ENCODE measurements around the gene FNDC4. TPM values are rescaled to one million over a fixed set of nuclear protein-coding genes. Genes with fewer than 3 reads are reported as not detected.

FNDC4 gene
- total and polyA plus RNA-seq, 9 donors = 27.3 to 117 (median 53.1) TPM

DNA sequence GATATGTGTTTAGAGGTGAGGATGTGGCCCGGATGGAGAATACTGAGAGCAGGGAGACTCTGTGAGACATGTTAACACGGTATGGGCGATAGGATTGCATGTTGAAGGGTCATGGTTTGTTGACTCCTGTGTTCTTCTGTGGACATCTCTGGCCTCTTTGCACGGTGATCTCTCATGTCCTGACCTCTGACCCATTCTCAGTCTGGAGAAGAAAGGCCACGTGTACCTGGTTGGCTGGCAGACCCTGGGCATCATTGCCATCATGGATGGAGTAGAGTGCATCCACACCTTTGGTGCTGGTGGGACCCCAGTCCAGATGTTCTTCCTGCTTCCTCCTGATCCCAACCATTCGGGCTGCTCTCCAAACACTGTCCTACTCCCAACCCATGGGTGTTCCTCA is 11.6 kb upstream of the FNDC4 start:
- WGBS, 3 donors = 86 to 88% (median 87%) methylated on average over 6 of the region's 6 CpGs
- intact Hi-C loops (cut with DNase I) = loop anchor here in 1 of 4 donors (10.0 kb wide), 1 partner anchor 68 kb away; no protein-coding TSS in a partner anchor

GRCh38 chr2:27502142-27502541 is 7.1 kb upstream of the FNDC4 start:
- 51 to 55% (median 54%) methylated on average over 4 of the region's 4 CpGs for WGBS, 3 donors
- no peaks in the 10 kb centered on the region for H3K27me3 ChIP-seq
- TF ChIP-seq EP300 (IDR thresholded peaks at IDR 0.05) (no peak), POLR2A (IDR thresholded peaks at IDR 0.05) (no peak), CTCF (IDR thresholded peaks at IDR 0.05) (no peak)
- H3K9me3 ChIP-seq = no peaks in the 10 kb centered on the region
- intact Hi-C loops (cut with DNase I) = loop anchor here in 1 of 4 donors (10.0 kb wide), 1 partner anchor 73 kb away; no protein-coding TSS in a partner anchor
- no peak for DNase-seq
- no peak overlapping the region for H3K4me3 ChIP-seq
- H3K36me3 ChIP-seq = no peaks in the 10 kb centered on the region
- H3K27ac ChIP-seq = no peak overlapping the region
- no peaks in the 10 kb centered on the region for H3K4me1 ChIP-seq (ENCODE audit: insufficient read depth)

More for the DNA sequence above, 11.6 kb upstream of the FNDC4 start:
- TF ChIP-seq CTCF (IDR thresholded peaks at IDR 0.05) (no peak), POLR2A (IDR thresholded peaks at IDR 0.05) (no peak), EP300 (IDR thresholded peaks at IDR 0.05) (no peak)
- Histone ChIP-seq H3K36me3 (no peaks in the 10 kb centered on the region), H3K27me3 (no peaks in the 10 kb centered on the region), H3K4me1 (ENCODE audit: insufficient read depth) (no peaks in the 10 kb centered on the region), H3K27ac (no peak overlapping the region), H3K4me3 (no peak overlapping the region), H3K9me3 (no peaks in the 10 kb centered on the region)
- no peak for DNase-seq

DNA sequence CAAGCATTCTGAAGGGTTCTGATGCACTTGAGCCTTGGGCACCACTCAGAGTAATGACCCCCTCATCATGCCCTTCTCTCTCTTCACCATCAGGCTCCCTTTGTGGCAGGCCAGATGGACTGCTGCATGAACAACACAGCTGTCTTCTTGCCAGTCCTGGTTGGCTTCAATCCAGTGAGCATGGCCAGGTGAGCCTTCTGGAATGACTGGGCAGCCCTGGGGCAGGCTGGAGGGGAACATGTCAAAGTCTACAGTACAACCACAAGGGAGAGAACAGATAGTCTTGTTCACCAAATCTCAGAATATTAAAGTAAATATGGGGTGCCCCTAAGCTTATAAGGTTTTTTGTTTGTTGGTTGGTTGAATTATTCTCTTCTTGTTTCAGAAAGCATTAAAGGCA is 6.0 kb upstream of the FNDC4 start:
- Histone ChIP-seq H3K4me3 (no peak overlapping the region), H3K9me3 (no peaks in the 10 kb centered on the region), H3K4me1 (ENCODE audit: insufficient read depth) (no peaks in the 10 kb centered on the region), H3K27ac (no peak overlapping the region), H3K27me3 (no peaks in the 10 kb centered on the region), H3K36me3 (no peaks in the 10 kb centered on the region)
- intact Hi-C loops (cut with DNase I) = loop anchor here in 1 of 4 donors (10.0 kb wide), 1 partner anchor 74 kb away; no protein-coding TSS in a partner anchor
- TF ChIP-seq POLR2A (IDR thresholded peaks at IDR 0.05) = no peak
- TF ChIP-seq EP300 (IDR thresholded peaks at IDR 0.05) = no peak
- TF ChIP-seq CTCF (IDR thresholded peaks at IDR 0.05) = no peak
- DNase-seq = no peak

DNA sequence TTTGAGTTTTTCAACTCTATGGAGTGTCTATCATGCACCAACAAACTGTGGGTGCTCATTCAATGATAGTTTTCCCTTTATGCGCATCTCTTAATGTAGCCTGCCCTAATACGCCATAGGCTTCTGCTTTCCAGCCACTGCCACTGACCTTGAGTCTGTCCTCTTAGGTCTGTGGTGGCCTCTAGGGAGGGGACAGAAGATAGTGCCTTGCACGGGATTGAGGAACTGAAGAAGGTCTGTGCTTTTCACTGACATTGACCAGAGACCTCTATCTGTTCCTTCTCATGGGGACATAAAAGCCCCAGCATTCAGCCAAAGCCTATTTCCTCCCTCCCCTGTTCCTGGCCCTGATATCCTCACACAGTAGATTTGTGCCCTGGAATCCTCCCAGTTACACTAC is 4.0 kb upstream of the FNDC4 start:
- H3K27ac ChIP-seq = no peak overlapping the region
- no peaks in the 10 kb centered on the region for H3K36me3 ChIP-seq
- H3K9me3 ChIP-seq = no peaks in the 10 kb centered on the region
- no peaks in the 10 kb centered on the region for H3K27me3 ChIP-seq
- TF ChIP-seq EP300 (IDR thresholded peaks at IDR 0.05) (no peak), CTCF (IDR thresholded peaks at IDR 0.05) (no peak), POLR2A (IDR thresholded peaks at IDR 0.05) (no peak)
- peaks cover under 1% of the 10 kb centered on the region for H3K4me1 ChIP-seq (ENCODE audit: insufficient read depth)
- DNase-seq = no peak
- intact Hi-C loops (cut with DNase I) = loop anchor here in 1 of 4 donors (10.0 kb wide), 1 partner anchor 86 kb away; the partner anchor contains the start of gene ZNF512
- 84 to 85% (median 84%) methylated on average over 3 of the region's 3 CpGs for WGBS, 3 donors
- H3K4me3 ChIP-seq = no peak overlapping the region

Data from ovary (tissue), 9 donors.